HG02798 (cell line): Measurements from ENCODE around the gene GPHN.
"Not testable (repeated sequence)": the region's sequence is repeated elsewhere in the genome, so short reads cannot be mapped to it uniquely, and the experiment has no call there.

Experiments used
- ATAC-seq: cut with Tn5 transposase; IDR thresholded peaks from one replicate; pipeline ENCODE4 v1.9.1; 2021; ENCODE audit warnings: mild to moderate bottlenecking; ENCODE audit not compliant: unreplicated experiment, poor library complexity

Gene GPHN

DNA sequence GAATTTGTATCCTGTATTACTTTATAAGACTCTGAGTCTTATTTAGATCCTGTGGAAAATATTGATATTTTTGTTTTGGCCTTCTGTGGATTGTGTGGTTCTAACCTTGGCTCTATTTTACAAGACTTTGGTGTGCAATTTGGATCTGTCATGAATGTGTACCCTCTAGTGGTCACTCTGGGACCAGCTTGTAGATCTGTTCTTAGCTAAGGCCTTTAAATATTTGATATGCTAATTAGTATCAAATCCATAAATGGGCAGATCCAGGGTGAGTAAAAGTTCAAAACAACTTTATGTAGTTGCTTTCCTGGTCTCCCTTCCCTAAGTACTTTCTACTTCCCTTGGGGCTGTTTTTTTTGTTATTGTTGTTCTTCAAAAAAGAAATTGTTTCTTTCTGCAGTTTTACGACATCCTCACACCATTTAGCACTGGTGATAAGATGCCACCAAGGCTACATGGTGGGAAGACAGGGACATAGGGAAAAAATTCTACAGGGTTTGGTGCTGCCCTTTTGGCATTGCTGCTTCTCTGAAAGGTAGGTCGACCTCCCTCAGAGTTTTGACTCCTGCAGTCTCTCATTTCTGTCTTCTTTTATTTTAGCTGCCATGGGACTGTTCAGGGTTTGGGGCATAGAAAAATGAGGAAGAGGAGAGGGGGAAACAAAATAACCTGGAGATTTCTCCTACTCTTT is 238.5 kb downstream of the GPHN start:
- no peak for ATAC-seq

DNA sequence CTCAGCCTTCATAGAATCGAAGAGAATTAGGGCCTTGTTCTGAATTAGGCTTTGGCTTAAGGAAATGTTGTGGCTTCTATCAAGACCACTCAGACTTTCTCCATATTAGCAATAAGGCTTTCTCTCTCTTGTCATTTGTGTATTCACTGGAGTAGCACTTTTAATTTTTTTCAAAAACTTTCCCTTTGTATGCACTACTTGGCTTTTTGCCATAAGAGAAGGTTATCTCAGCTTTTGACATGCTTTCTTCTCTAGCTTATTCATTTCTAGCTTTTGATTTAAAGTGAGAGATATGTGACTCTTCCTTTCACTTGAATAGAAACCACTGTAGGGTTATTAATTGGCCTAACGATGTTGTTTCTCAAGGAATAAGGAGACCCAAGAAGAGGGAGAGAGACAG is 244.2 kb downstream of the GPHN start:
- no peak for ATAC-seq

DNA sequence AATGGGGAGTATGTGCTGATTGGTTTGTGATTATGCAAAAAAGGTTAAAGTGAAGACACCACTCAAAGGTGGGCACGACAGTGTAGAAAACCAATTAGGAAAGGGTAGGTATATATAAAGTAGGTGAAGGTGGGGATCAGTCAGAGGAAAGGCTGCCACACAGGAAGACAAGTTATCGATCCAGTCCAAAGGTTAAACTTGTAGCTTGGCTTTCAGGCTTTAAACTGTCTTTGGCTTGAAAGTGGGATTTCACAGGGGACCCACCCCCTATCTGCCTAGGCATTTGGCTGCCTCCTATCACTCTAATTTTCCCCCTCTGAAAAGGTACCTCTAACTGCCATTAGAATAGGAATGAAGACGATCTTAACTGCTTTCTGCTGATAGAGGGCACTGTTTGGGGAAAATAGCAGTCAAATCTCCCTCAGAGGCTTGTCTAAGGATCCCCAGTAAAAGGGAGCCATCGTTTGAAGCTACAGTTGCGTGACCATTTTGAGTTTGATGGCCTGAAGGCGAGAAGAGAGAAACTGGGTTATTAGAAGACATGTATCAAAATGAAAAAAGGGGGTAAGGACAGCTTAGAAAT is 250.2 kb downstream of the GPHN start:
- ATAC-seq: no peak

DNA sequence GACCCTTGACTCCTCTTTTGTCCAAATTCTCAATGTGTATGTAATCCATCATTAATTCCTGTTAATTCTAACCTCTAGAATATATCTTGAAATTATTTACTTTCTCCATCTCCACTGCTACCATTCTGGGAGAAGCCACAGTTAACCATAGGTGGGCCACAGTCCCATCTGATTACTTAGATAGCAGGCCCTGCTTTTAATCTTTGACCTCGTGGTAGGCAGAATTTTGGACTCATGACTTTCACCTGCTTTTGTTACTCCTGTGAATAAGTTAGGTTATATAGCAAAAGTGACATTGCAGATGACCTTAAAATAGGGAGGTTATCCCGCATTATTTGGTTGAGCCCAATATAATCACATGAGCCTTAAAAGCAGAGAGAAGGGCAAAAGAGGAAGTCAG is 264.2 kb downstream of the GPHN start:
- no peak for ATAC-seq

DNA sequence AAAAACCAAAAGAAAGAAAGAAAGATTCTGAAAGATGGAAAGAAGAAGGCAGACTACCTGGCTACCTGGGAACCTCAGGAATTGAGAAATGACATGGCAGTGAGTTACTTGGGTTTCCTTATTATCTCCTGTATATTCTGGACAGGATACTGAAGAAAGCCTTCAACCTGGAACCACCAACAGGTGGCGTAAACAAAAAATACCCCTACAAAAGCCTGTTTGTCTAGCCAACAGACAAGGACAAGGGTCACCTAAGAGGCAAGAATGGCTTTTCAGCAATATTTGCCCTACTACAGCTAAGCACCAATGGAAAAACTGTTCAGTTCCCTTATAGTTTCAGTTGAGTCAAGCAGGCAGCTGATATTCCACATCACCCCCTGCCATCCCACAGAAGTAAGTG is 274.9 kb downstream of the GPHN start:
- no peak for ATAC-seq

DNA sequence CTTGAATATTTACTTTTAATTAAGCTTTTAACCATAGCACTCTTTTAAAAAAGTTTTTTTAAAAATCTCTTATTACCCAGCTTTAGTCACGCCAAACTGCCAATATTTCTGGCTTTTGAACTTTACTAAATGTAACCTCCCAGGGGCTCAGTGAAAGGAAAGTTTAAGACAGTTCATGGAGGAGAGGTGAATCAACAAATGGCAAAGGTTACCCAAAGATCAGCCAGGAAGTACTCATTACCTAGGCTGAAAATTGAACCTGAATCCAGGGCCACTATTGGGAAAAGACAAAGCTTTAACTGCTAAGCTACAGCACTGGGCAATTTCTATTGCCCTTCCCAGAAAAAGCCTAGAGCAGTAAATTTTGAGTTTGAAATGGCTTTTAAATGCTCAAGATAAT is 282.2 kb downstream of the GPHN start:
- no peak for ATAC-seq

DNA sequence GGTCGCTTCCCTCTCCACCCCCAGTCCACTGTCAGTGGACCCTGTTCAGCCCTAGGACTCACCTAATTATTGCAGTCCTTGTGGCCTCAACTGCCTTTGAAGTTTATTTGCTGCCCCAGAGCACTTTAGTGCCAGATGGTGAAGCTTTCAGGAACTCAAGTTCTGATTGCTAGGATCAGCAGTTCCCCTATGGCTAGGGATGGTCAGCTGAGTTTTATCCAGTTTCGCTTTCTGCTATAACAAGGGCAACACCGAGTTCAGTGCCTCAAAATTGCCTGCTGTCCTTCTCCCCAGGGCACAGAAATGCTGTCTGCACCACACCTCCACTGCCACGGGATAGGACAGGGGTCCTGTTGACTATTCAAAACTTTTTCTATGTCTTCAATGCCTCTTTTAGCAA is 295.0 kb downstream of the GPHN start:
- no peak for ATAC-seq

DNA sequence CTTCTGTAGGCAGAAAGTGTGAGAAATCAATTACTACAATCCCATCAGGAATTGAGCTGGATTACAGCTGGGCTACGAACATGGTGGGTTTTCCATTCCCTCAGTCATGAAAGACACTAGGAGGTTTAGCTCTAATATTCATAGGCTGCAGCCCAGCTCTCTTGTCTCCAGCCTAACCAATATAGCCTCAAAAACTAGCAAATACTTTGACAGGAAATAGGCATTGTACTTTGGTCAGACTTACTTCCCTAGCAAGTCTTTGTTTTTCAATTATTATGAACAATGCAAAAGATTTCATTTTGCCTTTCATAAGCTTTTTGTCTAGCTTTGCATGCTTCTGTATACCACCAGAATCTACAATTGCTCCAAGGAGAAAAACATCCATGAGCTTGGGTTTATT is 296.2 kb downstream of the GPHN start:
- ATAC-seq: no peak

DNA sequence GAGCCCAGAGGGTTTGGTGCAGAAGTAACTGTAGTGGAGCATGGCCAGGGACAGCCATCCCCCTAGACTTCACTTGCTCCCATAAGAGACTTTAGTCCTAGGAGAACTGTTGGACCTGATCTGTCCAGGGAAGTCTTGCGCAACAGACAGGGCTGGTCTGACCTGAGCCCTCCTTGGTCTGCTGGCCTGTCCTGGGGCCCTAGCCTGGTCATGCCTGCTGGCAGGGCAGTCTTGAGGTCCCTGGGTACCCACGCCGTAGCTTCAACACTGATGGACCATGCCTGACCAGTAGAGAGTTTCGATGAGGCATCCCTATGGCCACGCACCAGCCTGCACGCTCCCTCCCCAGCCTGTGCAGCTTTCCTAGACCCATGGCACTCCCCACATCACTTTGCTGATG is 305.7 kb downstream of the GPHN start:
- ATAC-seq: no peak

DNA sequence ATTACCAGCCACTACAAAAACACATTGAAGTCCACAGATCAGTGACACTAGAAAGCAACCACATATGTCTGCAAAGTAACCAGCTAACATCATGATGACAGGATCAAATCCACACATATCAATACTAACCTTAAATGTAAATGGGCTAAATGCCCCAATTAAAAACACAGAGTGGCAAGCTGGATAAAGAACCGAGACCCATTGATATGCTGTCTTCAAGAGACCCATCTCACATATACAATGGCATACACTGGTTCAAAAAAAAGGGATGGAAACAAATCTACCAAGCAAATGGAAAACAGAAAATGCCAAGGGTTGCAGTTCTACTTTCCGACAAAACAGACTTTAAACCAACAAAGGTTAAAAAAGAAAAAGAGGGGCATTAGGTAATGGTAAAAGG is 307.7 kb downstream of the GPHN start:
- no peak for ATAC-seq

DNA sequence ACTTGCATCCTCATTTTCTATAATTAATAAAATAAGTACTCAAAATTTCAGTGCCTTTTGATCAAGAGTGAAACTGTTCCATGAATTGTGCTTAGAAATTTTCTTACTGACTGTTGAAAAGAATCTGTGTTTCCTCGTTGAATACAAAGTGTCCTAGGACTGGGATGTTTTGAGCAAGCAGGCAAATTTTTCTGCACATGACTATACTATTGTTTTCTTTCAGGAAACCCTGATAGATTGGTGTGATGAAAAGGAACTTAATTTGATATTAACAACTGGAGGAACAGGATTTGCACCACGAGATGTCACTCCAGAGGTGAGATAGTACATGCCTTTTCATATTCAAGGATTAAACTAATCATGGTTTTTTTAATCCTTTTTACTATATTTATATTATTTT is 316.3 kb downstream of the GPHN start:
- ATAC-seq: no peak

DNA sequence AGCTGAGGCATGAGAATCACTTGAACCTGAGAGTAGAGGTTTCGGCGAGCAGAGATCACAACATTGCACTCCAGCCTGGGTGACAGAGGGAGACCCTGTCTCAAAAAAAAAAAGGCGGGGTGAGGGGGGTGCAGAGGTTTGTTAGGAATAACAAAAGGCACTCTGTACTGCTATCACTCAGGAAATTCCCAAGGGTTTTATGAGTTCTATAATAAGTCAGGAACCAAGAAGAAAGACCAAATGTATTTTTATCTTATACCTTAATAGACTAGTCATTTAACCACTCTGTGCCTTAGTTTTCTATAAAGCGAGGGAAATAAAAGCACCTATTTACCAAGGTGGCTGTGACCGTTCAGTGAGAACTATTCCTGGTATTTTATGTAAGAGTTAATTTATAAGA is 319.2 kb downstream of the GPHN start:
- no peak for ATAC-seq

DNA sequence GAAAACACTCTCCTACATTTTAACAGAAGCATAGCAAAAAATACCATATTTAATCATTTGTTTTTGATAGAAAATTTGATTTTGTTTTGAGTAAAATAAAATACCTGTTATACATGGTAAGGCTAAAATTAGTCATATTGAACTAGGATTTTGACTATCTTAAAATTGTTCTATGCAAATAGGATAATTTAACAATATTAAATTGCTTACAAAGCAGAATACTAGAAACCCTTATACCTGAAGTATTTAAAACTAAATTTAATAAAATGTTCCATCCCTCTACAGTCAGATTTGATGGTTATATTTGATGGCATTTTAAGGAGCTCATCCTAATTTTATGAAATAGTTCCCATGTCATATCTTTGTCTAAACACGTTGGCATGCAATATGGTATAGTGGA is 323.2 kb downstream of the GPHN start:
- no peak for ATAC-seq

DNA sequence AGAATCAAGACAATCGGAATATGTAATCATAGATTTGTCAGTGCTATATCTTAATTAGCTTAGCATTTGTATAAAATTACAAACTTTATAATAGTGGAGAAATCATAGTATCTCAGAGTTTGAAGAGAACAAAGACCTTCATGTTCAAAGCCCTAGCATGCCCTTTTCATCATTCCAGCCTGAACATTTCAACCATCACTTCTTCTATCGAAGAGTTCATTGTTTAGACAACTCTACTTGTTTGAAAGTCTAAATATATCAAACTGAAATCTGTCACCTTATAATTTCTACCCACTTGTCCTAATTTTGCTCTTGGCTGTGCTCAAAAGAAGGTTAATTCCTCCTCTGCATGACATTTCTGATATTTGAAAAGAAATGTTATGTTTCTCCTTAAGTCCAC is 325.9 kb downstream of the GPHN start:
- no peak for ATAC-seq

DNA sequence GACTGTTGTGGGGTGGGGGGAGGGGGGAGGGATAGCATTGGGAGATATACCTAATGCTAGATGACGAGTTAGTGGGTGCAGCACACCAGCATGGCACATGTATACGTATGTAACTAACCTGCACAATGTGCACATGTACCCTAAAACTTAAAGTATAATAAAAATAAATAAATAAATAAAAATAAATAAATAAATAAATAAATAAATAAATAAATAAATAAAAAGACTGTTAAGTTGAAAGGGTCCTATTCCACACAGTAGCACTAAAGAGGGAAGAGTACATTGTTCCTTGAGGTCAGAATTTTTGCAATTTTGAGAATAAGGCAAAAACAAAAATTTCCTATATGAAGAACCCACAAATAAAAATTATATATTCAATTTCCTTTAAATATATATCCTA is 329.5 kb downstream of the GPHN start:
- ATAC-seq: not testable (repeated sequence)

DNA sequence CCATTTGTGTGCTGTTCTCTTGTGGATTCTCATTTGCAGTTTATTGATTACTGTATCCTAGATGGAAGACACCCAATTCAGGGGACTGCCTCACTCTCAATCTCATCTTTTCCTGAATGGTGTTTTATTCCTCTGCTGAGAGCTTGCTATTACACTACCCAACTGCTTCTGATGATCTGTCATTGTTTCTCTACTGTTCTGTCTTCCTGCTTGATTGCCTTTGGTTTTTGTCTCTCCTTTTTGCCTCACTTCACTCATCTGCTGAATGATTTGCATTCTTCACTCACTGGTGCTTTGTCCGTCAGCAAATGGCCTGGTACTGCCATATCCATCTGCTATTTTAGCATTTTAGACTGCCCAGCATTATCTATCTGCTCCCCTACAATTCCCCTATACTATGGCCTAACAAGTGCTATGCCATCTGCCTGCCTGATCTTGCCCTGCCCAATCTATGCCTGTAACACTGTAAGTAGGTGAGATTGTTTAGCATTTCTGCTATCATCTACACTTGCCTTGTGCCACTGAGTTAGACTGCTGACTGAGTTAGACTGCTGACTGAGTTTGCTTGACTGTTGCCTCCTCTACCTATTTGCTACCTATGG is 335.1 kb downstream of the GPHN start:
- ATAC-seq: no peak

DNA sequence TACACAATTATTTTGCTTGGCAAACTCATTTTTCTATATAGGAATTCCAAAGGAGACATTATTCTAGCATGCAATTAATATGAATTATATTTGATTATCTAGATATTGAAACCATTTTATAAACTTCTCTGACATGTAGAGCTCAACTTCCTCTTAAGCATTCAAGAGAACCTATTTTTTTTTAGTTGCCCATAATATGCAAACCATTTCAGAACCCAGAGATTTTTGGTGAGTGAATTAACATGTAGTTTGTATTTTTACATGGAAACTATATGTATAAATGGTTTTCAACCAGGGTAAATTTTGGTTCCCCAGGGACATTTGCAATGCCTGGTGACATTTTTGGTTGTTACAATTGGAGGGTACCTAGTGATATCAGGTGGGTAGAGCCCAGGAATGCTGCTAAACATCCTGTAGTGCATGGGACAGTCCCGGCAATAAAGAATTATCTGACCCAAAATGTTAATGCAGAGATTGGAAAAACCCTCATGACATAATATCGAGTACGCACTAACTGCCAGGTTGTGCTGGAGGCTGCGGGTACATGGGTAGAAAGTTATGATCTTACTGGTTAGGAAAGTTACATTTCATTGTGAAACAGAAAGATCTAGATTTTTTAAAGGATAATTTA is 342.4 kb downstream of the GPHN start:
- no peak for ATAC-seq

DNA sequence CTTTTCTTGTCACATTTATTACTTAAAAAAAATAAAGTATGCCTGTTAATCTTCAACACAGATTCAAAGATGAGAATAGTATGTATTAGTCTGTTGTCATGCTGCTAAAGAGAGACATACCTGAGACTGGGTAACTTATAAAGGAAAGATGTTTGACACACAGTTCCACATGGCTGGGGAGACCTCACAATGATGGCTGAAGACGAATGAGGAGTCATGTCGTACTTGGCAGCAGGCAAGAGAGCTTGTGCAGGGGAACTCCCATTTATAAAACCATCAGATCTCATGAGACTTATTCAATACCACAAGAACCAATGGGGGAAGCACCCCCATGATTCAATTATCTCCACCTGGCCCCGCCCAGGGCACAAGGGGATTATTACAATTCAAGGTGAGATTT is 345.4 kb downstream of the GPHN start:
- no peak for ATAC-seq

DNA sequence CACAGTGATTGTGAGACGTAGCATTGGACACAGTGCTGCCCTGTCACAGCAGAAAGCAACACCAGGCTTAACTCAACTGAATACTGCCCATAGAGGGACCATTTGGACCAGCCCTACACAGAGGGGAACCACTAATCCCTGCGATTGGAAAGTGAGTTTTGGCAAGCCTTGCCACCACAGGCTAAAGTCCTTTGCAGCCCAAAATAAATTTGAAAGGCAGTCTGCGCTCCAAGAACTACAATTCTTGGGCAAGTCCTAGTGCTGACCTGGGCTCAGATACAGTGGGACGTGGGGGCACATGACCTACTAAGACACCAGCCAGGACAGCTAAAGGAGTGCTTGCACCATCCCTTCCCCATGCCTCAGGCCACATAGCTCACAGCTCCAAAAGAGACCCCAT is 349.9 kb downstream of the GPHN start:
- ATAC-seq: no peak

DNA sequence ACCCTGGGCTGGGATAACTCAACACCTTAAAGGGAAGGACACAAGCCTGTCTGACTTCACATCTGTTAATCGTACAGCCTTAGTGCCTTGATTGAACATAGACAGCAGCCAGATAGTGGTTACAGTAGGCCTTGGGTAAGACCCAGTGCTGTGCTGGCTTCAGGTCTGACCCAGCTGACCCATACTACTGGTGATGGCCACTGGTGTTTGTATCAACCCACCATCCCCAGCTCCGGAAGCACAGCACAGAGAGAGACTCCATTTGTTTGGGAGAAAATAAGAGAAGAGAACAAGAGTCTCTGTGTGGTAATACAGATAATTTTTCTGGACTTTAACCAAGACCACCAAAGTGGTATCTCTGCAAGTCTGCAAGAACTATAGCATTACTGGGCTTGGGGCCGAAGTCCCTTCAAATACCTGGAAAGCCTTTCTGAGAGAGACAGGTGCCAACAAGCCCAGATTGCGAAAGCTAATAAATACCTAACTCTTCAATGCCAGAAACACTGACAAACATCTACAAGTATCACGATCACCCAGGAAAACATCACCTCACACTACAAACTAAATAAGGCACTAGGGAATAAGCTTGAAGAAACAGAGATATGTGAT is 351.2 kb downstream of the GPHN start:
- ATAC-seq: no peak

DNA sequence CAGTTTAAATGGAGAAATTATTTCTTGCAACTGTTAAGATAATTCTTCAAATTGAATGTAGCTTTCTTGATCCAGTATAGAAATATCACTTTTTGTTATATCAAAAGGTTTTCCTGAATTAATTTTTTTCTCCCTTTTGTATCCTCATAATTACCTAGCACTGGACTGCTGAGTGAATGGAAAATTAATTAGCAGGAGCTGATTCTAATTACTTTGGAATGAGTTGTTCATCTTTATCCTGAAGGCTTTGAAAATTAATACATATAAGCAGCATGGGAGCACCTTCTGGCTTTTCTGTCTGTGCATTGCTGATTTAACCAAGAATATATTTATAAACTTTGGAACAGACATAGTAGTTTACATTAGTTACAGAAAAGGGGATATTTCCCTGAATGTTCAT is 373.6 kb downstream of the GPHN start:
- no peak for ATAC-seq
